Fibroblast of skin of left quadriceps (primary cell): Measurements from ENCODE around the gene LRRC3C.
"Not testable (repeated sequence)": the region's sequence is repeated elsewhere in the genome, so short reads cannot be mapped to it uniquely, and the experiment has no call there.

ENCODE experiments used
- DNase-seq, 2 experiments: peaks; one replicate each; pipeline ENCODE4 v3.0.0-alpha.2; 2013; ENCODE audit warnings: low read depth in 2 of 2

Gene LRRC3C, protein sequence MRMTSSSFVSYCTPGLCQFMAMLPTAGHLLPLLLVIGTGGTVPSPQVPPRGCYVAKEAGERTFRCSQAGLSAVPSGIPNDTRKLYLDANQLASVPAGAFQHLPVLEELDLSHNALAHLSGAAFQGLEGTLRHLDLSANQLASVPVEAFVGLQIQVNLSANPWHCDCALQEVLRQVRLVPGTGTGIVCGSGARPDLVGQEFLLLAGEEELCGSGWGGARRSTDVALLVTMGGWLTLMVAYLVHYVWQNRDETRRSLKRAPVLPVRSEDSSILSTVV

DNA sequence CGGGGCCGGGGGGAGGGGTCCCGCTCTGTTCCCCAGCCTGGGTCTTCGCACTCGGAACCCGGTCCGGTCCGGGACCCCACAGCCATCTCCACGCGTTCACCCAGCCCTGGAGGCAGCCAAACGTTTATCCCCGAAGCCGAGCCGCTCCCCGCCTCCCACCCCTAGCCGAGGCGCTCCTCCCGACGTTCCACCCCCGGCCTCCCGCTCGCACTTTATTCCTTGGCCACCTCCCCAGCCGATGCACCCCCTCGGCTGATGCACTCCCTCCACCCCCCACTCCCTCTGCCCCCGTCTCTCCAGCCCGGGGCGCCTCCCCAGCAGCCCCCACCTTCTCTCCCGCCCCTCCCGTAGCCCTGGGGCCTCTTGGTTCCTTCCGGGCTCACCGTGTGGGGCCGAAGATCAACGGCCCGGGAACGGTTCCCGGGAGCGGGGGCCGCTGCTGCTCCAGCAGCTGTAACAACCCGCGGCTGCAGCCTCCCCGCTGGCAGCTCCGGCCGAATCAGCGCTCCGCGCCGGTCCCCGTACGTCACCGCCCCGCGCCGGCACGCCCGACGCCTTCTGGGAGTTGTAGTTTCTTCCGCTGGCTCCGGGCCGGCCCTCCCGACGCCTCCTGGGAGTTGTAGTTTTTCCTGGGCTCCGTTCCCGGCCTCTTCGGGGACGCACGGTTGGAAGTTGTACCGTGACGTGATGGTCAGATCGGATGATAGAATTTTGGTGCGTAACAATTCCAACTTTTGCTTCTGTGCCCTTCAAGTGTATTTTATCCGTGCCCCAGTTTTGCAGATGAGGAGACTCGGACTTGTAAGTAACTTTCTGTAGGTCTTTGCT, at the start of gene LRRC3C, which contains the start of gene ORMDL3:
LRRC3C (plus strand) TSS at position 632 of the 828 bp plus-strand sequence. CDS start 13,792 bp downstream, outside the sequence.
ORMDL3 (minus strand) TSS at position 501 of the 828 bp plus-strand sequence. CDS start 3,398 bp downstream, outside the sequence.
- peak; percentile 82 for DNase-seq

DNA sequence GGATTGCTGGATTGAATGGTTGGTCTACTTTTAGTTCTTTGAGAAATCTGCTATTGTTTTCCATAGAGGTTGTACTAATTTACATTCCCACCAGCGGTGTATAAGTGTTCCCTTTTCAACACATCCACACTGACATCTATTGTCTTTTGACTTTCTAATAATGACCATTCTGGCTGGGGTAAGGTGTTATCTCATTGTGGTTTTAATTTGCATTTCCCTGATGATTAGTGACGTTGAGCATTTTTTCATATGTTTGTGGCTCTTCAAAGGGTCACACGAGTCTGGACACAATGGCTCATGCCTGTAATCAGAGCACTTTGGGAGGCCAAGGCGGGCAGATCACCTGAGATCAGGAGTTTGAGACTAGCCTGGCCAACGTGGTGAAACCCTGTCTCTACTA, 41.4 kb upstream of the LRRC3C start:
- DNase-seq, result not testable (repeated sequence)

DNA sequence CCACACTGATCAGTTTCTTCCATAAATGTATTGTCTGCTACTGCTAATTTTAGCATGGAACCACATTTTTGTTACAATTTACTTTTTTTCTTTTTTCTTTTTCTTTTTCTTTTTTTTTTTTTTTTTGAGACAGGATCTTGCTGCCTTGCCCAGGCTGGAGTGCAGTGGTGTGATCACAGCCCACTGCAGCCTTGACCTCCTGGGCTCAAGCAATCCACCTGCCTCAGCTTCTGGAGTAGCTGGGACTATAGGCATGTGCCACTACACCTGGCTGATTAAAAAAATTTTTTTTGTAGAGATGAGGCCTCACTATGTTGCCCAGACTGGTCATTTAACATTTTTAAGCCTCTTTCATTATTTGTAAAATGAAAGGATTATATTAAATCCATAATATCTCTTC, 40.5 kb upstream of the LRRC3C start:
- DNase-seq, result no peak

DNA sequence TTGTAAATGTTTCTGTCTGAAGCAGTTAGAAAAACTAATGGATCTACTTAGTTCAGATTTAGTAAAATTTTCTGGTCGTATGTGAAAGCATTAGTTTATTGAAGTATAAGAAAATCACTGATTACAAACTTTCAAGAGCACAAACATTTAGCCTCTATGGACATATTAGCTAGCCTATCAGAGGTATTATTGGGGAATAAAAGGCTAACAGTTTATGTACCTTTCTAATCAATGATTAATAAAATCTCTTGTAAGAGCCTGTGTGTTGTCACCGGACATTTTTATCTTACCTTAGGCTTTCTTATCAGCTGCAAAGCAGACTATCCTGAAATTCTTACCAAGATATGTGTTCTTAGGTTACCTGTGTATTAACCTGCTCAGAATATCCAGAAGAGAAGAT, 38.3 kb upstream of the LRRC3C start:
- DNase-seq, result no peak

DNA sequence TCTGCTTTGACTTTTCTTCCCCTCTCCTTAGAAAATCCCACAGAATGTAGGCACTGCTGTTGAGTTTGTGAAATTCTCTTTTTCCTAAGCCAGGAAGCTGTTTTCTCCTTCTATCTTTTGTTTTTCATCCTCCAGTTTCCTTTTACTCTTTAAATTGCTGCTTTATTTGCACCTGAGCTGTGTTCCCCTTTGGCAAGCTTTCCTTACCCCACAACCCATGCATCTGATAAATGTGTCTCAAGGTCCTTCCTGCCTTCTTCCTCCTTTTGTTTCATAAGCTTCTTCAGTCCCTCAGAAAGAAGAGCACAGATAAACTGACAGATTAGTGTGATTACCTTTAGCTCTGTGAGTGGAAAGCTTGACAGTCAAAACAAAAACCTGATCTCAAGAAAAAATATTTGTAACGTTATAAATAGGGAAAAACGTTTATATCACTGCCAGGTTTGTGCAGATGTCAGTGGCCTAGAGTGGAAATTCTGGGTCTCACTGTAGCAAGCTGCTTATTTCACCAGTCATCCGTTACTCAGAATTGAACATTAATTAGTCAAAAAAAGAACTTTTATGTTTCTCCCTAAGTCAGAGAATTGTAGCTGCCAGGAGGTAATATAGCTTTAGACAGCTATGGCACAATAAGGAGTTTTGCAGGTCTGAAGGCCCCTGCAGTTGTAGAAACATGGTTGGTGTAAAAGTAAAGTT, 32.7 kb upstream of the LRRC3C start:
- DNase-seq, result no peak

DNA sequence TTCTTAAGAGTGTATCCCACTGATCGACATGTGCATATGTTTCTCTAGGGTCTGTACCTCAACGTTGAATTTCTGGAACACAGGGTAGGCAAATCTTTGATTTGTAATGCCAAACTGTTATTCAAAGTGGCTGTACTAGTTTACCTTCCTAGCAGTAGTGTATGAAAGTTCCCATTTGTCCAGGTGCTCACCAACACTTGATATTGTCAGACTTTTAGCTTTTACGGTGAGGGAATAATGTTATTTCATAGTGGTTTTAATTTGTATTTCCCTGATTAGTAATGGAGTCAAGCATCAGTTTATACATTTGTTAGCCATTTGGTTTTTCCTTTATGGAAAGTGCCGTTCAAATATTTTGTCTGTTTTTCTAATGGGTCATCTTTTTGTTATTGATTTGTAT, 29.4 kb upstream of the LRRC3C start:
- DNase-seq, result no peak

DNA sequence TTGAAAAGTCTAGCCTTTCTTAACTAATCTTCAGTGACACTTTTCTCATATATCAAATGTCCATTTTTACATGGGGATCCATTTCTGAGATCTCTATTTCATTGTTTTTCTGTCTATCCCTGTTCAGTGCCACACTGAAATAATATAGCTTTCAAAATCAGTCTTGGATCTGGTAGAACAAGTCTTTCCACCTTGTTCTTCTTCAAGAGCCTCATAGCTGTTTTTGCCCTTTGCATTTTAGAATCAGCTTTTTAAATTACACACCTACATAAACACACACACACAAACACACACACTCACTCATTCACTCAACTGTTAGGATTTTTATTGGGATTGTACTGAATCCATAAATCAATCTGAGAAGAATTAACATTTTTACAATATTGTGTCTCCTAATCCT, 28.3 kb upstream of the LRRC3C start:
- no peak for DNase-seq

DNA sequence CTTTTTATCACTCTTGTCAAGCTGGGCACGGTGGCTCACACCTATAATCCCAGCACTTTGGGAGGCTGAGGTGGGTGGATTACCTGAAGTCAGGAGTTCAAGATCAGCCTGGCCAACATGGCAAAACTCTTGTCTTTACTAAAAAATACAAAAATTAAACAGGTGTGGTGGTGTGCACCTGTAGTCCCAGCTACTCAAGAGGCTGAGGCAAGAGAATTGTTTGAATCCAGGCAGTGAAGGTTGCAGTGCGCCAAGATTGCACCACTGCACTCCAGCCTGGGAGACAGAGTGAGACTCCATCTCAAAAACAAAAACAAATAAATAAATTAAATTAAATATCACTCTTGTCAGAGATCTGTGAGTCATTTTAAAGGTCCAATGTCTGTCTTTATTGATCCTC, 25.5 kb upstream of the LRRC3C start:
- DNase-seq, result not testable (repeated sequence)

DNA sequence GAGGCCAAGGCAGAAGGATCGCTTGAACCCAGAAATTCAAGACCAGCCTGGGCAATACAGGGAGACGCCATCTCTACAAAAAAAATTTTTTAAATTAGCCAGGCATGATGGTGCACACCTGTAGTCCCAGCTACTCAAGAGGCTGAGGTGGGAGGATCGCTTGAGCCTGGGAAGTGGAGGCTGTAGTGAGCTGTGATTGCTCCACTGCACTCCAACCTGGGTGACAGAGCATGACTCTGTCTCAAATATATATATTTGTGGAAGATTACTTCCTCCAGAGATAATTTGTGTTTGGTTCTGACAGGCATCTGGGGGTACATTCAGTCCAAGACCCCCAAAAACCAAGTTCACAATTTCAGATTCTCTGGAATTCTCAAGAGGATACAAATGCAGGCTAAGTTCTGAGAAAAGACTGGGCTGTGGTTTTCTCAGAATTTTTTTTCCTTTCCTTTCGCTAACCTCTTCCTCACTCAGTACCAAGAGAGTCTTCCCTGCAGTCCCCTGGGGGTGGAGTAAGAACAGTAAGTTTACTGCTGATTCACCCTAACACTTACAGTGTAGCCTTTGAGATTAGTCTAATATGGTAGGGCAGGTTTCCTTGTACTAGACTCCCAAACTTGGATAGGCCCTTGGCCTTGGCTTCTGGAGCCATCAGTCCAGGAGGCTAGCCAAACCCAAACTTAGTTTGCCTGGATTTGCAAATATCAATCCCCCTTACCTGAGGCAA, 24.2 kb upstream of the LRRC3C start:
- peak; percentile 4 to 16 for DNase-seq

DNA sequence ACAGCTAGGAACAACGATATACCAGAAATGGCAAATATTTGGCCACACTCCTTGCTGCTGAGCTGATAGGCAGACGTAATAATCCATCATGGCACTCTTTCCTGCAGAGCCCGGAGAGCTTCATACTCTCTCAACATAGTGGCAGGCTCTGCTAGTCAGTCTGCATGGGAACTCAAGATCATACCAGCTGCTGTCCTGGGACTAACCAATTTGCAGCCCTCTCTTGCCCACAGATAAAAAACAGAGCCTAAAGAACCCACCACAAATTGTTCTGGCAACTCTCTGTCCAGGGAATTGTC, 22.6 kb upstream of the LRRC3C start:
- DNase-seq, result no peak

DNA sequence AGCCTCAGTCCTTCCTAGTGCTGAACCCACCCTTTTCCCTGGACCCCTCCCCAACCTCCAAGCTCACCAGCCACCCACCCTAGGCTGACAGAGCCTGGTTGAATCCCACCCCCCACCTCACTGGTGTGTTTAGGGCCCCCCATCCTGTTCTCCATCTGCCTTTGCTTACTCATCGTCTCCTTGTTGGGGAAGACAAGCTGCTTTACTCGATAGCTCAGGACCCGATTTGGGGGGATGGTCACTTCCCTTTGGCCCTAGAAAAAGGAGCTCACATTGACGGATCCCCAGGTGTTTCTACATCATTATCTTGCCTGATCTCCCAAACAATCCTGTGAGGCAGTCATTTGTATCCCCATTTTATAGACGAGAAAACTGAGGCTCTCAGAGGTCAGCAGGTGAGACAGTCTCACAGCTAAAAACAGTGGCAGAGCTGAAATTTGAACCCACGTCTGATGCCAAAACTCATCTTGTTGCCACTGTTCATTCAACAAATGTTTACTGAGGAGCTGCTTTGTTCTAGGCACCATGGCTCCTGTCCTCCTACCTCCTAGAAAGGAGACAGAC, 18.7 kb upstream of the LRRC3C start:
- DNase-seq, result no peak

DNA sequence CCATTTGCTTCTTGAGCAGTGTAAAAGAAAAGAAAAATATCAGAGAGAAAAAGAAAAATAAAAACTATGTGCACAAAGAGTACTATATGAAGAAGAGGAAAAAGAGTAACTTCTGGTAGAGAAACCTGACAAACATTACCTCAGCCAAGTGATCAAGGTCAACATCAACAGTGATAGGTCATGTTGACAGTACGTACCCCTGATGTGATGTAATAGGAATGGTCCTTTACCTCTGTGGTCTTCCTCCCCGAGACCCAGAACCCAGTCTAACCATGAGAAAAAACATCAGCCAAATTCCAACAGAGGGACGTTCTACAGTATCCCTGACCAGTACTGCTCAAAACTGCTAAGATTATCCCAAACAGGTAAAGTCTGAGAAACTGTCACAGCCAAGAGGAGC, 13.5 kb upstream of the LRRC3C start:
- no peak for DNase-seq

DNA sequence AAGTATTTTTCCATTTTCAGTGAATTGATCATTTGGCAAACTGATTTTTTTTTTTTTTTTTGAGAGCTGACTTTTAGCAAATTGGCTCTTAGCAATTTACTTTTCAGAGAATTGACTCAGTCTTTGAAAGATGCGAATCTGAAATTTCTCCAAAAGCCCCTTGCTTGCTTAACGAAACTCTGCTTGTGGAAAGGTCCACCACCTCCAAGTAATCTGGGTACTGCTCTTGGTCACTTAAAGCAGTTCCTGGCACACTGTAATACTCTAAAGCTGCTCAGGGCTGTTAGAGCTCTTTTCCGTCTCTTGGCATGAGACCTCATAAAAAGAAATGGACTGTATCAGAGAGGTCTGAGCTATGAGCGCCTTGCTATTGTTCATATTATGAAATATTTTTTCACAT, 12.0 kb upstream of the LRRC3C start:
- no peak for DNase-seq

DNA sequence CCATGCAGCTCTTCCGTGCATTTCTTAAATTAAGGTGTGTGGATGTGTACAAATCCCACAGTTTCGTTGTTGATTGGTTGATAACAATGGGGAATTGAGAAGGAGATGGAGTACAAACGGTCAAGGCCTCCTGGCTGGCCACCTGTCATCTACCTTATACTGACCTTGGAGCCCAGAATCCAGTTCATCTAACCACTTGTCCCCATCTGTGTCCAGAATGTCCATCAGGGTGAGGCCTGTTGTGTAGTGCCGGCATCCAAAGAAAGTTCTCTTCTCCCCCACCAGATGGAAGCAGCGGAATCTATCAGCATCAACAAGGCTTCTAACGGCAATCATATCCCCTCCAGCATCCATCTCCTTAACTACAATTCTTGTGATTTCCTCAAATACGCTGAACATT, 10.6 kb upstream of the LRRC3C start:
- no peak for DNase-seq

DNA sequence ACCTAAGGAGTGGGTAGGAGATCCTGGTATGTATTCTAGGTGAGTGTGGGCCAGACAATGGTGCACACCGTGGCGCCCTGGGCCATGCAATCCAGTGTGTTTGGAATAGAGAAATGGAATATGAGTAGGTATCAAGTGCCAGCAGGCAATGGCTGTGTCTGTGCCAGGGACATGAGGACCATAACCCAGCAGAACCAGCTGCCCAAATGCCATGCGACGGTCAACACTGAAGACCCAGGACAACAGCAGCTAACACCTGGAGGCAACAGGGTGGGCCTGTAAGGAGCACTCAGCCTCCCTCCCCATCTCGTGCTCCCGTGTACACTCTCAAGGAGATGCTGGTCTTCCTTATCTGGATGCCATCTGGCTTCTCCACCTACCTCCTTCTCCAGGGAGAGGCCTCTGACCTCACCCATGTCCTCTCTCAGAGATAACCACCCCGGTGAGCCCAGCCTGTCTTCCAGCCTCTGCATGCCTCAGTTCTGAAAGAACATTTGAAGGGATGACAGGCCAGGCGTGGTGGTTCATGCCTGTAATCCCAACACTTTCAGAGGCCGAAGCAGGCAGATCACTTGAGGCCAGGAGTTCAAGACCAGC, 8.3 kb upstream of the LRRC3C start:
- DNase-seq, result no peak

DNA sequence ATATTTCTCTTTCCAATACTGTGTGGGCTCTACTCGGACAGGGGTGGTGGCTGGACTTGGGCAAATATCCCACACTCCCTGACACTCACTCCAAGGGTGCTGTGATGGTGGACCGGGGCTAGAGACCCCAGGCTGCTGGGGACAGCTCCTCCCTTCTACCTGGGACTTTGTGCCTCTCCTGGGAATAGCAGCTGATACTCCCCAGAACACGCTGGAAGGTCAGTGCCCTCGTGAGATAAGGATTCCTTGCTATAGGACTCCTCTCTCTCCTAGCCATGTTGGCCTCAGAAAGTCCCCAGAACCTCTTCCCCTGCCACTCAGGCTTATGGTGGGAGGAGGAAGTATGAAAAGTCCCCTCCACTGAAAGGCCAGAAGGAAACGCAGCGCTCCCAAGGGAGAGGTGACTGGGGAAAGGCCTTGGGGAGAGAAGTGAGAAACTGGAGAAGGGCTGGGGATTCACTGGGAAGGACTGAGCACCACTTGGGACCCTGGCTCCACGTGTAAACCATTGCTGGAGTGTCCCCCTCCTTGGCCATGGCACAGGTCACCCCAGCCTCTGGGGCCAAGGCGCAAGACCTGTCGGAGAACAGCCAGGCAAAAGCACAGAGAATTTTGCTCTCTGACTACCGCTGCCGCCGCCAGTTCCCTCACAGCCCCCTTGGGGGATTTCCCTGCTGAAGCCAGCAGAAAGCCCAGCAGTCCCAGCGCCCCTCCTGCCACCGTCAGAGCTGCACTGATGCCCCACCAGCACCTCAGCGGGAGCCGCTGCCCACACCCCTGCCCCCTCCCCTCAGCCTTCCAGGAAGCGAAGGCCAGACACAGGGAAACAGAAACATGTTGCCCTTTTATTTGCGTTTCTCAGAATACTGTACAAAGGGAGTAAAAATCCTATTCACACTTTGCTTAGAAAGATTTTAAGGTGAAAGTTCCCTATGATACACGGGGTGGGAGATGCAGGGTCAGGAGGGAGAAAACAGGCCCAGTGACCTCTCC, 7.0 kb upstream of the LRRC3C start:
- no peak for DNase-seq

DNA sequence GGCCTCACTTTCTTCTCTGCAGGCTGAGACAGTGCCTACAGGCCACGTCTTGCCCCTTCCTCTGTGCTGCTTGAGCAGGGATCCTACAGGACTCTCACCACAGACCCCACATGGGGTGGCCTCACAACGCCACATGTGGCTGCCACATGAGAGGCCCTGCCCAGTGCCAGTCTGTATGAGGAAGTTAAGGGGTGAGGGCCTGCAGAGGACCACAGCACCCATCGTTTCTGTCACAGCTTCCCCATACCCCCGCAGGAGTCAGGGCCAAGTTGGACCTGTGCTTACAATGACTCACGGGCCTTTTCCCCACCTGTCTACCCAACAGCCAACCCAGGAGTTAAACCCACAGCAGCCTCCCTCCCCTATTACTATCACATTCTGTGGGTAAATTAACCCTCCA, 6.2 kb upstream of the LRRC3C start:
- no peak for DNase-seq

DNA sequence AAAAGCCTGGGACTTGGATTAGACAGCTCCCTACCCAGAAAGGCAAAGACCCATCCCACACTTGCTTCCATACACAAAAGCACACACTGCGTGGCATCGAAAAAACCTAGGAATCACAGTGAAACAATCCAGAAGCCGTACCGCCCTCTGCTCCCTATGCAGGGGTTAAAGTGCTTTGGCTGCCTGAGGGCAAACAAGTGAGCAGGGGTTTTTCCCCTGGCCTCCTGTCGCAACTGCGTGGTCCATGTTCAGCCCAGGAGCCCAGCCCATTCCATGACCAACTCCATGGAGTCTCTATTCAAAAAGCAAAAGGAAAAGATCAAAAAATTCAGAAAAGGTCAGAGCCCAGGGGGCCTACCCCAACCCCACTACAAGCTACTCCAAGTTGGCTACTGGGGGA, 5.5 kb upstream of the LRRC3C start:
- DNase-seq, result no peak

DNA sequence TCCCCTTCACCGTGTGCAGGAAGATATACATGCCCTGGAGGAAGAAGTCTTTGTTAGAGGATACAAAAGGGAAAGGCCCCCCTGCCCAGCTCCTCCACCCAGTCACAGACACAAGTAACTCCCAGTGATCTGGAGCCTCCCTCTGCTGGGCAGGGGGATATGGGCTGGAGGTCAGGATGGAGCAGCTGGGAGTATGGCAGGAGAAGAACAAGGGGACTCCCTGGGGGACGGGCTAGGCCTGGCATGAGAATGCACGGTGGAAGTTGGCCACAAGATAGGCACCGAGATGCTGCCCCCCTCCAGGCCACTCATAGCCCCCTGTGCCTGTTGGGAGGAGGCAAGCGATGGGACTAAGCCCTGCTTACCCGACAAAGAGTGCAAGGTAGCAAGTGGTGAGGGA, 4.3 kb upstream of the LRRC3C start:
- DNase-seq, result no peak
